GM23338 (cell line): ENCODE measurements around the gene BAMBI. TPM values are rescaled to one million over a fixed set of nuclear protein-coding genes. Genes with fewer than 3 reads are reported as not detected.

Experiments used
- JUNB ChIP-seq: IDR thresholded peaks from one replicate; pipeline ENCODE4 v1.6.1; 2016; ENCODE audit warnings: antibody characterized with exemption; ENCODE audit not compliant: unreplicated experiment
- NANOG ChIP-seq: IDR thresholded peaks from 2 replicates; pipeline ENCODE4 v1.6.1; 2016; ENCODE audit warnings: antibody characterized with exemption, borderline replicate concordance
- ZNF114 ChIP-seq: fragments of 250-450 bp; sonication (Bioruptor Pico); IDR thresholded peaks from 2 replicates; pipeline ENCODE4 v1.5.0; 2020; ENCODE audit warnings: mild to moderate bottlenecking, moderate library complexity
- polyA plus RNA-seq: library from polyadenylated mRNA; unstranded; fragments of >200 nt; fragmentation: Nextera tagmentation; extraction: Ambion mirVana; gene quantifications from 2 replicates; pipeline ENCODE4 v1.2.1, GENCODE V29; 2016
- total RNA-seq: library from RNA; depleted of rRNA; stranded (reverse); fragments of >200 nt; shearing (Covaris generic); gene quantifications from 2 replicates; pipeline ENCODE4 v1.2.3, GENCODE V29; 2014
- TF ChIP-seq, protein P1 (sequence below): fragments of 250-450 bp; sonication (Bioruptor Pico); IDR thresholded peaks from 2 replicates; pipeline ENCODE4 v1.5.0; 2020; ENCODE audit warnings: mild to moderate bottlenecking, moderate library complexity
- TF ChIP-seq, protein P2 (sequence below): IDR thresholded peaks from one replicate; pipeline ENCODE4 v1.6.1; 2018; ENCODE audit warnings: antibody characterized with exemption; ENCODE audit not compliant: unreplicated experiment

Gene BAMBI
- total and polyA plus RNA-seq, 2 experiments from 2014 or later: 20.1 to 37.5 TPM

DNA sequence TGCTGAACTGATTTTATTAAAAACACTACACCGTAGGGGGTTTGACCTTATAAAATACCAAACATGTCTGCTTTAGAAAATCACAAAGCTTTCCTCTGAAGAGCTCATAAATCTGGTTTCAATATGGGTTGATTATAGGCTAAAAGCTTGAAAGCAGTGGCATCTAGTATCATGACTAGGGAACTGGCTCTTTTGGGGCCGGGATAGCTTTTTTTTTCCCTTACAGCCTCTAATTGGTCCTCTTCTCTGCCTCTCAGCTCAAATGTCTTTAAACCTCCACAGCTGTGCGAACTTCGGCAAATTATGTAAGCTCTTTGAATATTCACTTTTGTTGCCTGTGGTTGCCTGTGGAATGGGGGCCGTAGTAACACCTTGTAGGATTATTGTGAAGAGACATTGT lies 8.4 kb downstream of the BAMBI start (continued):
- TF ChIP-seq, protein P1, sequence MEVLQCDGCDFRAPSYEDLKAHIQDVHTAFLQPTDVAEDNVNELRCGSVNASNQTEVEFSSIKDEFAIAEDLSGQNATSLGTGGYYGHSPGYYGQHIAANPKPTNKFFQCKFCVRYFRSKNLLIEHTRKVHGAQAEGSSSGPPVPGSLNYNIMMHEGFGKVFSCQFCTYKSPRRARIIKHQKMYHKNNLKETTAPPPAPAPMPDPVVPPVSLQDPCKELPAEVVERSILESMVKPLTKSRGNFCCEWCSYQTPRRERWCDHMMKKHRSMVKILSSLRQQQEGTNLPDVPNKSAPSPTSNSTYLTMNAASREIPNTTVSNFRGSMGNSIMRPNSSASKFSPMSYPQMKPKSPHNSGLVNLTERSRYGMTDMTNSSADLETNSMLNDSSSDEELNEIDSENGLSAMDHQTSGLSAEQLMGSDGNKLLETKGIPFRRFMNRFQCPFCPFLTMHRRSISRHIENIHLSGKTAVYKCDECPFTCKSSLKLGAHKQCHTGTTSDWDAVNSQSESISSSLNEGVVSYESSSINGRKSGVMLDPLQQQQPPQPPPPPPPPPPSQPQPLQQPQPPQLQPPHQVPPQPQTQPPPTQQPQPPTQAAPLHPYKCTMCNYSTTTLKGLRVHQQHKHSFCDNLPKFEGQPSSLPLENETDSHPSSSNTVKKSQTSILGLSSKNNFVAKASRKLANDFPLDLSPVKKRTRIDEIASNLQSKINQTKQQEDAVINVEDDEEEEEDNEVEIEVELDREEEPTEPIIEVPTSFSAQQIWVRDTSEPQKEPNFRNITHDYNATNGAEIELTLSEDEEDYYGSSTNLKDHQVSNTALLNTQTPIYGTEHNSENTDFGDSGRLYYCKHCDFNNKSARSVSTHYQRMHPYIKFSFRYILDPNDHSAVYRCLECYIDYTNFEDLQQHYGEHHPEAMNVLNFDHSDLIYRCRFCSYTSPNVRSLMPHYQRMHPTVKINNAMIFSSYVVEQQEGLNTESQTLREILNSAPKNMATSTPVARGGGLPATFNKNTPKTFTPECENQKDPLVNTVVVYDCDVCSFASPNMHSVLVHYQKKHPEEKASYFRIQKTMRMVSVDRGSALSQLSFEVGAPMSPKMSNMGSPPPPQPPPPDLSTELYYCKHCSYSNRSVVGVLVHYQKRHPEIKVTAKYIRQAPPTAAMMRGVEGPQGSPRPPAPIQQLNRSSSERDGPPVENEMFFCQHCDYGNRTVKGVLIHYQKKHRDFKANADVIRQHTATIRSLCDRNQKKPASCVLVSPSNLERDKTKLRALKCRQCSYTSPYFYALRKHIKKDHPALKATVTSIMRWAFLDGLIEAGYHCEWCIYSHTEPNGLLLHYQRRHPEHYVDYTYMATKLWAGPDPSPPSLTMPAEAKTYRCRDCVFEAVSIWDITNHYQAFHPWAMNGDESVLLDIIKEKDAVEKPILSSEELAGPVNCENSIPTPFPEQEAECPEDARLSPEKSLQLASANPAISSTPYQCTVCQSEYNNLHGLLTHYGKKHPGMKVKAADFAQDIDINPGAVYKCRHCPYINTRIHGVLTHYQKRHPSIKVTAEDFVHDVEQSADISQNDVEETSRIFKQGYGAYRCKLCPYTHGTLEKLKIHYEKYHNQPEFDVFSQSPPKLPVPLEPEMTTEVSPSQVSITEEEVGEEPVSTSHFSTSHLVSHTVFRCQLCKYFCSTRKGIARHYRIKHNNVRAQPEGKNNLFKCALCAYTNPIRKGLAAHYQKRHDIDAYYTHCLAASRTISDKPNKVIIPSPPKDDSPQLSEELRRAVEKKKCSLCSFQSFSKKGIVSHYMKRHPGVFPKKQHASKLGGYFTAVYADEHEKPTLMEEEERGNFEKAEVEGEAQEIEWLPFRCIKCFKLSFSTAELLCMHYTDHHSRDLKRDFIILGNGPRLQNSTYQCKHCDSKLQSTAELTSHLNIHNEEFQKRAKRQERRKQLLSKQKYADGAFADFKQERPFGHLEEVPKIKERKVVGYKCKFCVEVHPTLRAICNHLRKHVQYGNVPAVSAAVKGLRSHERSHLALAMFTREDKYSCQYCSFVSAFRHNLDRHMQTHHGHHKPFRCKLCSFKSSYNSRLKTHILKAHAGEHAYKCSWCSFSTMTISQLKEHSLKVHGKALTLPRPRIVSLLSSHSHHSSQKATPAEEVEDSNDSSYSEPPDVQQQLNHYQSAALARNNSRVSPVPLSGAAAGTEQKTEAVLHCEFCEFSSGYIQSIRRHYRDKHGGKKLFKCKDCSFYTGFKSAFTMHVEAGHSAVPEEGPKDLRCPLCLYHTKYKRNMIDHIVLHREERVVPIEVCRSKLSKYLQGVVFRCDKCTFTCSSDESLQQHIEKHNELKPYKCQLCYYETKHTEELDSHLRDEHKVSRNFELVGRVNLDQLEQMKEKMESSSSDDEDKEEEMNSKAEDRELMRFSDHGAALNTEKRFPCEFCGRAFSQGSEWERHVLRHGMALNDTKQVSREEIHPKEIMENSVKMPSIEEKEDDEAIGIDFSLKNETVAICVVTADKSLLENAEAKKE: no peak
- TF ChIP-seq ZNF114 (CRISPR knock-in tag) (no peak), JUNB (no peak), NANOG (no peak)
- TF ChIP-seq, protein P2, sequence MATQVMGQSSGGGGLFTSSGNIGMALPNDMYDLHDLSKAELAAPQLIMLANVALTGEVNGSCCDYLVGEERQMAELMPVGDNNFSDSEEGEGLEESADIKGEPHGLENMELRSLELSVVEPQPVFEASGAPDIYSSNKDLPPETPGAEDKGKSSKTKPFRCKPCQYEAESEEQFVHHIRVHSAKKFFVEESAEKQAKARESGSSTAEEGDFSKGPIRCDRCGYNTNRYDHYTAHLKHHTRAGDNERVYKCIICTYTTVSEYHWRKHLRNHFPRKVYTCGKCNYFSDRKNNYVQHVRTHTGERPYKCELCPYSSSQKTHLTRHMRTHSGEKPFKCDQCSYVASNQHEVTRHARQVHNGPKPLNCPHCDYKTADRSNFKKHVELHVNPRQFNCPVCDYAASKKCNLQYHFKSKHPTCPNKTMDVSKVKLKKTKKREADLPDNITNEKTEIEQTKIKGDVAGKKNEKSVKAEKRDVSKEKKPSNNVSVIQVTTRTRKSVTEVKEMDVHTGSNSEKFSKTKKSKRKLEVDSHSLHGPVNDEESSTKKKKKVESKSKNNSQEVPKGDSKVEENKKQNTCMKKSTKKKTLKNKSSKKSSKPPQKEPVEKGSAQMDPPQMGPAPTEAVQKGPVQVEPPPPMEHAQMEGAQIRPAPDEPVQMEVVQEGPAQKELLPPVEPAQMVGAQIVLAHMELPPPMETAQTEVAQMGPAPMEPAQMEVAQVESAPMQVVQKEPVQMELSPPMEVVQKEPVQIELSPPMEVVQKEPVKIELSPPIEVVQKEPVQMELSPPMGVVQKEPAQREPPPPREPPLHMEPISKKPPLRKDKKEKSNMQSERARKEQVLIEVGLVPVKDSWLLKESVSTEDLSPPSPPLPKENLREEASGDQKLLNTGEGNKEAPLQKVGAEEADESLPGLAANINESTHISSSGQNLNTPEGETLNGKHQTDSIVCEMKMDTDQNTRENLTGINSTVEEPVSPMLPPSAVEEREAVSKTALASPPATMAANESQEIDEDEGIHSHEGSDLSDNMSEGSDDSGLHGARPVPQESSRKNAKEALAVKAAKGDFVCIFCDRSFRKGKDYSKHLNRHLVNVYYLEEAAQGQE: no peak
